Lung (tissue), 12 donors: ENCODE measurements around the gene CCDC159. TPM values are rescaled to one million over a fixed set of nuclear protein-coding genes. Genes with fewer than 3 reads are reported as not detected.

Experiments used
- ATAC-seq: fragments of 200-7000 bp; cut with Tn5 transposase; one replicate; pipeline ENCODE4 v1.9.1; 2020; ENCODE audit warnings: moderate number of reproducible peaks; ENCODE audit not compliant: insufficient read depth, low FRiP score
- DNase-seq, 3 donors: peaks; one replicate each; pipeline ENCODE4 v3.0.0-alpha.2; 2013 to 2017
- H3K27ac ChIP-seq, 2 donors: one replicate each; pipeline ENCODE4 v1.5.1; 2013; ENCODE audit warnings: mild to moderate bottlenecking in 2 of 2, moderate library complexity in 2 of 2, control low read depth in 1 of 2, inconsistent platforms in 1 of 2, low read depth in 1 of 2, low read length in 1 of 2
- H3K27me3 ChIP-seq, 3 donors: one replicate each; pipeline ENCODE4 v1.5.1; 2013; ENCODE audit warnings: low read length in 2 of 3; ENCODE audit not compliant: control insufficient read depth in 3 of 3, insufficient read depth in 3 of 3
- H3K36me3 ChIP-seq, 4 donors: one replicate each; pipeline ENCODE4 v1.5.1; 2013; ENCODE audit warnings: low read length in 4 of 4, mild to moderate bottlenecking in 1 of 4, moderate library complexity in 1 of 4; ENCODE audit not compliant: control insufficient read depth in 4 of 4, insufficient read depth in 4 of 4
- H3K4me1 ChIP-seq, 5 donors: one replicate each; pipeline ENCODE4 v1.5.1; 2013; ENCODE audit warnings: low read length in 5 of 5, mild to moderate bottlenecking in 2 of 5, moderate library complexity in 1 of 5; ENCODE audit not compliant: control insufficient read depth in 5 of 5, insufficient read depth in 5 of 5
- H3K4me3 ChIP-seq: one replicate; pipeline ENCODE4 v1.5.1; 2013; ENCODE audit warnings: mild to moderate bottlenecking, control low read depth, moderate library complexity
- H3K9ac ChIP-seq, 2 donors: one replicate each; pipeline ENCODE4 v1.5.1; 2013; ENCODE audit warnings: low read length in 2 of 2, control low read depth in 1 of 2; ENCODE audit not compliant: insufficient read depth in 1 of 2
- H3K9me3 ChIP-seq, 4 donors: one replicate each; pipeline ENCODE4 v1.5.1; 2013; ENCODE audit warnings: low read length in 3 of 4, mild to moderate bottlenecking in 1 of 4, moderate library complexity in 1 of 4; ENCODE audit not compliant: control insufficient read depth in 4 of 4, insufficient read depth in 3 of 4
- CTCF ChIP-seq: IDR thresholded peaks from 2 replicates; pipeline ENCODE4 v1.5.1; 2012; ENCODE audit warnings: mild to moderate bottlenecking; ENCODE audit errors: control extremely low read depth, extremely low read depth
- WGBS, 2 donors: extraction: QIAGEN DNeasy Blood & Tissue Kit; methylation state at CpG; one replicate each; pipeline ENCODE4 v1.1.7; 2013; 5-methylcytosine and 5-hydroxymethylcytosine counted together
- polyA plus RNA-seq, 2 donors: library from polyadenylated mRNA; stranded (reverse); fragments of 200-250 nt; gene quantifications; one replicate each; pipeline ENCODE4 v1.2.1, GENCODE V29; 2013
- total RNA-seq, 2 donors: library from RNA; depleted of rRNA in 1 of 2; stranded (reverse); fragments of >200 nt in 1 of 2; gene quantifications; one replicate each; pipeline ENCODE4 v1.2.1, GENCODE V29; 2014 to 2021
- donor health status: control.
- donor health status: control.
- donor health status: Bipolar disorder and iron deficiency.
- donor health status: healthy.
- donor health status: DM: yes; HTN: yes; CAD: no.

The CCDC159 gene
- total and polyA plus RNA-seq, 4 donors, result 25.8 to 55.2 (median 33.7) TPM

- DNase-seq (peak; percentile 99 to 100 (median 100)), ATAC-seq (peak; percentile 93)
- 0% methylated on average over 44 of the region's 44 CpGs for WGBS, 2 donors
- TF ChIP-seq CTCF, result no peak
- peak within 1 kb of the TSS; percentile 58 for H3K4me3 ChIP-seq
- peaks cover 0 to 5% (median 0%) of the 10 kb centered on the region in 4 donors for H3K36me3 ChIP-seq
- H3K9me3 ChIP-seq, result no peaks in the 10 kb centered on the region
- peaks cover 0 to 17% (median 13%) of the 10 kb centered on the region in 5 donors for H3K4me1 ChIP-seq
- H3K27me3 ChIP-seq, result no peaks in the 10 kb centered on the region
- peak within 1 kb of the TSS; percentile 14 to 77 for H3K9ac ChIP-seq
- peak within 1 kb of the TSS; percentile 94 for H3K27ac ChIP-seq
Observed at GRCh38 chr19:11374433-11375142, 28.3 kb downstream of the CCDC159 start, which contains the start of gene SWSAP1. Gene SWSAP1, plus strand, starts transcription at chr19:11374666. Its CDS starts 15 bp downstream, at chr19:11374681.

- Histone ChIP-seq H3K27ac (peak overlapping the region; percentile 75 to 91), H3K27me3 (no peaks in the 10 kb centered on the region), H3K36me3 (peaks cover 0 to 5% (median 0%) of the 10 kb centered on the region in 4 donors), H3K9me3 (no peaks in the 10 kb centered on the region), H3K4me3 (peak overlapping the region; percentile 29), H3K4me1 (peaks cover 0 to 19% (median 13%) of the 10 kb centered on the region in 5 donors), H3K9ac (peak overlapping the region; percentile 14 to 67)
- WGBS, 2 donors, result 5 to 7% methylated on average over 27 of the region's 27 CpGs
- ATAC-seq, result no peak
- TF ChIP-seq CTCF, result no peak
- DNase-seq, result peak in 2 of 3 donors; percentile 69 to 80
Observed at GRCh38 chr19:11375143-11375948, 29.0 kb downstream of the CCDC159 start.

GRCh38 chr19:11377237-11377636 is 30.9 kb downstream of the CCDC159 start:
- peaks cover 0 to 32% (median 13%) of the 10 kb centered on the region in 5 donors for H3K4me1 ChIP-seq
- ATAC-seq, result no peak

More at GRCh38 chr19:11377237-11377636, 30.9 kb downstream of the CCDC159 start:
- DNase-seq, result no peak
- Histone ChIP-seq H3K27ac (peak overlapping the region in 1 of 2 donors; percentile 27), H3K9ac (no peak overlapping the region), H3K4me3 (no peak overlapping the region), H3K9me3 (no peaks in the 10 kb centered on the region), H3K36me3 (peaks cover 0 to 5% (median 0%) of the 10 kb centered on the region in 4 donors), H3K27me3 (peaks cover 0 to 3% (median 0%) of the 10 kb centered on the region in 3 donors)
- no peak for TF ChIP-seq CTCF
